Left hindlimb (tissue), 1 donor: ENCODE measurements around the gene ANO9.

Source experiments
- DNase-seq: peaks from one replicate; pipeline ENCODE4 v3.0.0-alpha.2; 2018

Gene ANO9

GRCh38 chr11:441418-442274 is at the start of gene ANO9:
TSS of gene ANO9 (minus strand) at chr11:442011. CDS start at chr11:441926, 85 bp downstream.
- peak; percentile 46 for DNase-seq

- no peak for DNase-seq
These were observed 49.5 kb upstream of the ANO9 start for GRCh38 chr11:491358-491757.

- DNase-seq, result no peak
These were observed 49.1 kb upstream of the ANO9 start for GRCh38 chr11:490930-491260.

- DNase-seq, result no peak
These were observed 48.5 kb upstream of the ANO9 start for GRCh38 chr11:490186-490929.

- no peak for DNase-seq
These were observed 47.9 kb upstream of the ANO9 start for GRCh38 chr11:489610-490185.

- DNase-seq, result no peak
These were observed 47.2 kb upstream of the ANO9 start for GRCh38 chr11:488992-489391.

GRCh38 chr11:488579-488978 is 46.8 kb upstream of the ANO9 start:
- no peak for DNase-seq

GRCh38 chr11:488062-488461 is 46.3 kb upstream of the ANO9 start:
- no peak for DNase-seq

- DNase-seq, result no peak
These were observed 45.8 kb upstream of the ANO9 start for GRCh38 chr11:487571-488021.

- no peak for DNase-seq
These were observed 44.4 kb upstream of the ANO9 start for GRCh38 chr11:486189-486588.

- no peak for DNase-seq
These were observed 42.8 kb upstream of the ANO9 start for GRCh38 chr11:484616-485015.

- no peak for DNase-seq
These were observed 37.5 kb upstream of the ANO9 start for GRCh38 chr11:479311-479710.

- no peak for DNase-seq
These were observed 35.4 kb upstream of the ANO9 start for GRCh38 chr11:477052-477715.

- DNase-seq, result no peak
These were observed 34.6 kb upstream of the ANO9 start for GRCh38 chr11:476416-476815.

GRCh38 chr11:475941-476340 is 34.1 kb upstream of the ANO9 start:
- no peak for DNase-seq

- no peak for DNase-seq
These were observed 33.2 kb upstream of the ANO9 start for GRCh38 chr11:474914-475506.

GRCh38 chr11:473962-474785 is 32.4 kb upstream of the ANO9 start:
- DNase-seq, result no peak

GRCh38 chr11:473415-473814 is 31.6 kb upstream of the ANO9 start:
- DNase-seq, result no peak

- DNase-seq, result no peak
These were observed 31.0 kb upstream of the ANO9 start for GRCh38 chr11:472816-473215.

GRCh38 chr11:472272-472671 is 30.5 kb upstream of the ANO9 start:
- DNase-seq, result no peak

GRCh38 chr11:471468-472145 is 29.8 kb upstream of the ANO9 start:
- DNase-seq, result no peak
